A549 (cell line): ENCODE measurements around the gene LRRC4C. TPM values are rescaled to one million over a fixed set of nuclear protein-coding genes. Genes with fewer than 3 reads are reported as not detected.

Source experiments
- ATAC-seq, 2 experiments: fragments of 200-7000 bp in 1 of 2; fragments of >200 bp in 1 of 2; cut with Nextera tagmentation in 1 of 2; cut with Tn5 transposase in 1 of 2; 3 replicates each; pipeline versions ENCODE4 v1.8.0 to v1.9.1; 2018 to 2020; ENCODE audit warnings: mild to moderate bottlenecking in 1 of 2, moderate library complexity in 1 of 2
- CTCF ChIA-PET: fragments of 300-600 bp; sonication (Branson Sonifier 250); formaldehyde crosslinking; extraction: SDS; loops from one replicate; lab custom pipeline; 2021; ENCODE audit warnings: antibody characterized with exemption, inconsistent platforms; lab: Yijun Ruan, JAX
- POLR2A ChIA-PET: fragments of 350-600 bp; formaldehyde crosslinking; extraction: SDS; loops from one replicate; lab custom pipeline; 2021; ENCODE audit warnings: antibody characterized with exemption, inconsistent platforms; lab: Yijun Ruan, JAX
- DNase-seq, 2 experiments: peaks; one replicate each; pipeline versions ENCODE4 v3.0.0 to v3.0.0-alpha.2; 2011 to 2016; ENCODE audit warnings: low read depth in 1 of 2, low spot score in 1 of 2
- FAIRE-seq: peaks from 2 replicates; lab custom pipeline; 2011; peaks lifted over from hg19 to GRCh38; lab: Jason Lieb, UNC
- H3K27ac ChIP-seq, 2 experiments: fragments of >200 bp; sonication (Bioruptor Twin); formaldehyde crosslinking; 3 replicates each; pipeline ENCODE4 v1.5.1; 2016 to 2017
- H3K4me1 ChIP-seq: fragments of >200 bp; sonication (Bioruptor Twin); formaldehyde crosslinking; 3 replicates; pipeline ENCODE4 v1.6.1; 2016
- H3K4me2 ChIP-seq: fragments of >200 bp; sonication (Bioruptor Twin); formaldehyde crosslinking; 3 replicates; pipeline ENCODE4 v1.6.1; 2016
- H3K4me3 ChIP-seq: fragments of >200 bp; sonication (Bioruptor Twin); formaldehyde crosslinking; 3 replicates; pipeline ENCODE4 v1.5.1; 2016
- H3K9me3 ChIP-seq: fragments of >200 bp; sonication (Bioruptor Twin); formaldehyde crosslinking; 3 replicates; pipeline ENCODE4 v1.6.1; 2016
- BHLHE40 ChIP-seq: IDR thresholded peaks from 2 replicates; pipeline ENCODE4 v1.6.1; 2012; ENCODE audit warnings: low read depth, low read length, inconsistent platforms
- CBX2 ChIP-seq: fragments of 200-600 bp; sonication (generic); IDR thresholded peaks from 2 replicates; pipeline ENCODE4 v1.6.1; 2016; ENCODE audit warnings: low read depth, mild to moderate bottlenecking, borderline replicate concordance
- CBX8 ChIP-seq: fragments of 200-600 bp; sonication (generic); IDR thresholded peaks from 2 replicates; pipeline ENCODE4 v1.6.1; 2016
- CHD2 ChIP-seq: fragments of 150-350 bp; IDR thresholded peaks from 2 replicates; pipeline ENCODE4 v1.6.1; 2014; ENCODE audit warnings: low read length; ENCODE audit not compliant: partially characterized antibody
- CHD4 ChIP-seq: fragments of 200-600 bp; sonication (generic); IDR thresholded peaks from 2 replicates; pipeline ENCODE4 v1.6.1; 2016; ENCODE audit warnings: antibody characterized with exemption, mild to moderate bottlenecking, borderline replicate concordance
- EHF ChIP-seq: fragments of 250-450 bp; sonication (Bioruptor Pico); IDR thresholded peaks from 2 replicates; pipeline ENCODE4 v1.5.0; 2020; ENCODE audit warnings: mild to moderate bottlenecking
- FOSB ChIP-seq: fragments of 250-450 bp; sonication (Bioruptor Pico); IDR thresholded peaks from 2 replicates; pipeline ENCODE4 v1.5.0; 2020; ENCODE audit warnings: mild to moderate bottlenecking, moderate library complexity
- FOSL2 ChIP-seq, 2 experiments: fragments of 450-650 bp in 1 of 2; fragments of >200 bp in 1 of 2; sonication (Bioruptor Twin) in 1 of 2; formaldehyde crosslinking; IDR thresholded peaks; 2 replicates each; pipeline versions ENCODE4 v1.5.0 to v1.6.1; 2016 to 2020; ENCODE audit warnings: mild to moderate bottlenecking in 1 of 2, moderate library complexity in 1 of 2
- GATA3 ChIP-seq: IDR thresholded peaks from 2 replicates; pipeline ENCODE4 v1.6.1; 2012; ENCODE audit warnings: borderline replicate concordance
- HDAC2 ChIP-seq: fragments of 200-600 bp; sonication (generic); IDR thresholded peaks from 2 replicates; pipeline ENCODE4 v1.6.1; 2016
- HOXA7 ChIP-seq: fragments of 250-450 bp; sonication (Bioruptor Pico); IDR thresholded peaks from 2 replicates; pipeline ENCODE4 v1.5.0; 2020; ENCODE audit warnings: mild to moderate bottlenecking, moderate library complexity
- HOXB13 ChIP-seq: fragments of 250-450 bp; sonication (Bioruptor Pico); IDR thresholded peaks from 2 replicates; pipeline ENCODE4 v1.5.0; 2020; ENCODE audit warnings: low read depth, mild to moderate bottlenecking, moderate library complexity
- HOXB5 ChIP-seq: fragments of 250-450 bp; sonication (Bioruptor Pico); IDR thresholded peaks from 2 replicates; pipeline ENCODE4 v1.5.0; 2020; ENCODE audit warnings: mild to moderate bottlenecking, moderate library complexity
- JUN ChIP-seq, 2 experiments: fragments of >200 bp; sonication (Bioruptor Twin); formaldehyde crosslinking; IDR thresholded peaks; 2 replicates in 1 of 2; 3 replicates in 1 of 2; pipeline ENCODE4 v1.6.1; 2016 to 2017
- JUNB ChIP-seq: fragments of >200 bp; sonication (Bioruptor Twin); formaldehyde crosslinking; IDR thresholded peaks from 2 replicates; pipeline ENCODE4 v1.6.1; 2016
- KDM1A ChIP-seq: fragments of 200-600 bp; sonication (generic); IDR thresholded peaks from 2 replicates; pipeline ENCODE4 v1.6.1; 2016; ENCODE audit warnings: low read depth, mild to moderate bottlenecking
- MAFK ChIP-seq: fragments of 450-650 bp; IDR thresholded peaks from 2 replicates; pipeline ENCODE4 v1.6.1; 2014; ENCODE audit not compliant: partially characterized antibody
- MYC ChIP-seq: IDR thresholded peaks from 2 replicates; pipeline ENCODE4 v1.6.1; 2012; ENCODE audit warnings: mild to moderate bottlenecking, inconsistent platforms, low read length, improper control_type of control experiment, borderline replicate concordance
- NFE2L2 ChIP-seq: fragments of 150-350 bp; conservative IDR thresholded peaks from 2 replicates; pipeline ENCODE4 v1.6.1; 2014; ENCODE audit warnings: low read length
- NR3C1 ChIP-seq: fragments of >200 bp; sonication (Bioruptor Twin); formaldehyde crosslinking; IDR thresholded peaks from 3 replicates; pipeline ENCODE4 v1.6.1; 2017
- PHF8 ChIP-seq: fragments of 200-600 bp; sonication (generic); IDR thresholded peaks from 2 replicates; pipeline ENCODE4 v1.6.1; 2016; ENCODE audit warnings: low read depth, mild to moderate bottlenecking, antibody characterized with exemption, moderate library complexity, borderline replicate concordance
- POLR2A ChIP-seq: IDR thresholded peaks from 2 replicates; pipeline ENCODE4 v1.6.1; 2012; ENCODE audit warnings: mild to moderate bottlenecking, low read length
- RAD21 ChIP-seq, 2 experiments: fragments of >200 bp in 1 of 2; sonication (Bioruptor Twin) in 1 of 2; formaldehyde crosslinking in 1 of 2; IDR thresholded peaks in 1 of 2; conservative IDR thresholded peaks in 1 of 2; 2 replicates in 1 of 2; 3 replicates in 1 of 2; pipeline ENCODE4 v1.6.1; 2012 to 2018; ENCODE audit warnings: inconsistent platforms in 1 of 2
- RARB ChIP-seq: fragments of 250-450 bp; sonication (Bioruptor Pico); IDR thresholded peaks from 2 replicates; pipeline ENCODE4 v1.8.0; 2021; ENCODE audit warnings: mild to moderate bottlenecking, moderate library complexity
- RFX5 ChIP-seq: fragments of 450-650 bp; IDR thresholded peaks from 2 replicates; pipeline ENCODE4 v1.7.1; 2014; ENCODE audit warnings: antibody characterized with exemption, mild to moderate bottlenecking, moderate library complexity
- RNF2 ChIP-seq: fragments of 200-600 bp; sonication (generic); IDR thresholded peaks from 2 replicates; pipeline ENCODE4 v1.6.1; 2016; ENCODE audit warnings: low read depth, mild to moderate bottlenecking, antibody characterized with exemption, moderate library complexity, borderline replicate concordance
- SMC3 ChIP-seq: fragments of >200 bp; sonication (Bioruptor Twin); formaldehyde crosslinking; IDR thresholded peaks from 3 replicates; pipeline ENCODE4 v1.6.1; 2018; ENCODE audit warnings: inconsistent platforms
- SREBF2 ChIP-seq: fragments of 450-650 bp; IDR thresholded peaks from 2 replicates; pipeline ENCODE4 v1.6.1; 2014; ENCODE audit warnings: mild to moderate bottlenecking, moderate library complexity
- TP53 ChIP-seq: fragments of 250-450 bp; sonication (Bioruptor Pico); IDR thresholded peaks from 2 replicates; pipeline ENCODE4 v1.5.0; 2021; ENCODE audit warnings: mild to moderate bottlenecking, moderate library complexity
- ZC3H11A ChIP-seq: fragments of 450-650 bp; IDR thresholded peaks from 2 replicates; pipeline ENCODE4 v1.6.1; 2014; ENCODE audit warnings: antibody characterized with exemption, mild to moderate bottlenecking
- ZFP36 ChIP-seq: fragments of 450-650 bp; IDR thresholded peaks from 2 replicates; pipeline ENCODE4 v1.6.1; 2014; ENCODE audit warnings: borderline replicate concordance; ENCODE audit not compliant: partially characterized antibody
- ZNF302 ChIP-seq: fragments of 250-450 bp; sonication (Bioruptor Pico); IDR thresholded peaks from 2 replicates; pipeline ENCODE4 v1.9.0; 2021; ENCODE audit warnings: inconsistent platforms, mild to moderate bottlenecking, moderate library complexity
- ZSCAN20 ChIP-seq: fragments of 250-450 bp; sonication (Bioruptor Pico); IDR thresholded peaks from 2 replicates; pipeline ENCODE4 v1.8.0; 2022; ENCODE audit warnings: mild to moderate bottlenecking, moderate library complexity
- WGBS: methylation state at CpG from one replicate; pipeline ENCODE4 v1.1.6; 2017; ENCODE audit errors: missing lambda C conversion rate; 5-methylcytosine and 5-hydroxymethylcytosine counted together
- polyA plus RNA-seq, 4 experiments: library from polyadenylated mRNA; depleted of rRNA in 3 of 4; stranded (reverse); fragments of >200 nt; fragmentation: RNase III in 1 of 4; extraction: RNeasy Plus Mini Kit Qiagen cat#74134 plus additional on column Dnase treatment in 1 of 4; gene quantifications; 2 replicates in 3 of 4; 3 replicates in 1 of 4; pipeline ENCODE4 v1.2.3, GENCODE V29; 2011 to 2017
- TF ChIP-seq, protein P1 (sequence below): IDR thresholded peaks from 2 replicates; pipeline ENCODE4 v1.6.1; 2012
- TF ChIP-seq, protein P2 (sequence below): fragments of >200 bp; sonication (Bioruptor Twin); formaldehyde crosslinking; IDR thresholded peaks from 3 replicates; pipeline ENCODE4 v1.6.1; 2016
- TF ChIP-seq, protein P3 (sequence below): fragments of 250-450 bp; sonication (Bioruptor Pico); IDR thresholded peaks from 2 replicates; pipeline ENCODE4 v1.5.0; 2020; ENCODE audit warnings: low read depth, mild to moderate bottlenecking, moderate library complexity

LRRC4C gene
- polyA plus RNA-seq, 2 of the 4 experiments (the other 2 are of a cell fraction), result not detected

DNA sequence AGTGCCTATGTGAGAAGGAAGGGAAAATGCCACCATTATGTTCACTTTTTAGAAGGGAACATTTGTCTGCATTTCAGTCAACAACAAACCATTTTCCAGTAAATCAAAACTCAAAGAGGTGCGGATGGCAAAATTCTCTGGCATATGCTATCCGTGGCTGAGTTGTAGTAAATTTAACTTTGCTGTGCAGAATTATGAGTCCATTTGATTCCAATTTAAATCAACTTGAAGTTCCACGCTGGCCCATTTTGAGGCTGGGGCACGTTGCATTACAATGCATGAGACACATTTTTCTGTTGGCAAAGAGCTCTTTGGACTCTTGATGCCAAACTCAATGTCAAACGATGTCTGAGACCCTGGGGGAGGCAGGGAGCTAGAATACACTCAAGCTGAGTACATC lies 211.8 kb downstream of the LRRC4C start:
- FAIRE-seq (no peak), DNase-seq (no peak), ATAC-seq (no peak)
- Histone ChIP-seq H3K27ac (no peak overlapping the region), H3K4me2 (no peak overlapping the region), H3K4me3 (no peak overlapping the region), H3K9me3 (no peaks in the 10 kb centered on the region), H3K4me1 (no peaks in the 10 kb centered on the region)
- POLR2A ChIA-PET, result no interaction called here
- no peak for TF ChIP-seq RAD21 (conservative IDR thresholded peaks at IDR 0.05 in 1 of 2, IDR thresholded peaks at IDR 0.05 in 1 of 2)
- TF ChIP-seq ZNF302 (CRISPR knock-in tag), result no peak
- TF ChIP-seq FOSB (CRISPR knock-in tag), result no peak
- TF ChIP-seq TP53 (CRISPR knock-in tag), result no peak
- no peak for TF ChIP-seq ZSCAN20 (CRISPR knock-in tag)
- no peak for TF ChIP-seq HOXB5 (CRISPR knock-in tag)
- TF ChIP-seq, protein P1, sequence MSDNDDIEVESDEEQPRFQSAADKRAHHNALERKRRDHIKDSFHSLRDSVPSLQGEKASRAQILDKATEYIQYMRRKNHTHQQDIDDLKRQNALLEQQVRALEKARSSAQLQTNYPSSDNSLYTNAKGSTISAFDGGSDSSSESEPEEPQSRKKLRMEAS, result no peak
- TF ChIP-seq EHF (CRISPR knock-in tag), result no peak
- no peak for TF ChIP-seq CBX8
- TF ChIP-seq MYC, result no peak
- CTCF ChIA-PET, result no interaction called here
- WGBS, result 17% methylated on average over 5 of the region's 5 CpGs

DNA sequence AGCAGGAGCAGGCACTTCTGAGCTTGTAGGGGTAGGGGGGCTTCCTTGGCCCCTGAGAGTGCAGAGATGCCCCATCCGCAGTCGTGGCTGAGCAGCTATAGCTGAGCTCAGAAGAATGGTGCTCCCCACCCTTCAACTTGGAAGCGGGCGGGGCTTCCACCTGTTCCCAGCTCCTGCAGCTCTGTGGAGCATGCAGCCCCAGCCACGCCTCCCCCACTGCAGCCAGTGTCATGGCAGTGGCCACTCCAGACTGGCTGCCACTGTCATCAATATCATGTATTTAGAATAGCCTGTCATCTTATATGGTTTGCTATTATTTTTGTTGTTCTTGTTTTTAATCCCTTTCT lies 213.1 kb downstream of the LRRC4C start:
- POLR2A ChIA-PET, result no interaction called here
- no peak overlapping the region for H3K4me2 ChIP-seq
- ATAC-seq, result no peak
- no peak for TF ChIP-seq NR3C1
- TF ChIP-seq JUN (IDR thresholded peaks at IDR 0.05), result no peak
- TF ChIP-seq KDM1A, result no peak
- TF ChIP-seq SREBF2, result no peak
- no peak for TF ChIP-seq MAFK
- TF ChIP-seq, protein P2, sequence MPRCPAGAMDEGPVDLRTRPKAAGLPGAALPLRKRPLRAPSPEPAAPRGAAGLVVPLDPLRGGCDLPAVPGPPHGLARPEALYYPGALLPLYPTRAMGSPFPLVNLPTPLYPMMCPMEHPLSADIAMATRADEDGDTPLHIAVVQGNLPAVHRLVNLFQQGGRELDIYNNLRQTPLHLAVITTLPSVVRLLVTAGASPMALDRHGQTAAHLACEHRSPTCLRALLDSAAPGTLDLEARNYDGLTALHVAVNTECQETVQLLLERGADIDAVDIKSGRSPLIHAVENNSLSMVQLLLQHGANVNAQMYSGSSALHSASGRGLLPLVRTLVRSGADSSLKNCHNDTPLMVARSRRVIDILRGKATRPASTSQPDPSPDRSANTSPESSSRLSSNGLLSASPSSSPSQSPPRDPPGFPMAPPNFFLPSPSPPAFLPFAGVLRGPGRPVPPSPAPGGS, result no peak
- no peak for TF ChIP-seq NFE2L2
- TF ChIP-seq FOSL2 (IDR thresholded peaks at IDR 0.05), result no peak
- TF ChIP-seq FOSL2 (CRISPR knock-in tag; IDR thresholded peaks at IDR 0.05), result no peak
- no peak for TF ChIP-seq PHF8
- TF ChIP-seq SMC3, result no peak
- no peak for TF ChIP-seq JUNB
- no peak for TF ChIP-seq HOXB13
- TF ChIP-seq, all 56 proteins: peak for 0
- DNase-seq, result no peak
- no peak for FAIRE-seq
- no peak overlapping the region for H3K27ac ChIP-seq
- no peaks in the 10 kb centered on the region for H3K9me3 ChIP-seq
- no peak overlapping the region for H3K4me3 ChIP-seq
- CTCF ChIA-PET, result no interaction called here
- WGBS, result 27% methylated on average over 3 of the region's 5 CpGs
- no peaks in the 10 kb centered on the region for H3K4me1 ChIP-seq

DNA sequence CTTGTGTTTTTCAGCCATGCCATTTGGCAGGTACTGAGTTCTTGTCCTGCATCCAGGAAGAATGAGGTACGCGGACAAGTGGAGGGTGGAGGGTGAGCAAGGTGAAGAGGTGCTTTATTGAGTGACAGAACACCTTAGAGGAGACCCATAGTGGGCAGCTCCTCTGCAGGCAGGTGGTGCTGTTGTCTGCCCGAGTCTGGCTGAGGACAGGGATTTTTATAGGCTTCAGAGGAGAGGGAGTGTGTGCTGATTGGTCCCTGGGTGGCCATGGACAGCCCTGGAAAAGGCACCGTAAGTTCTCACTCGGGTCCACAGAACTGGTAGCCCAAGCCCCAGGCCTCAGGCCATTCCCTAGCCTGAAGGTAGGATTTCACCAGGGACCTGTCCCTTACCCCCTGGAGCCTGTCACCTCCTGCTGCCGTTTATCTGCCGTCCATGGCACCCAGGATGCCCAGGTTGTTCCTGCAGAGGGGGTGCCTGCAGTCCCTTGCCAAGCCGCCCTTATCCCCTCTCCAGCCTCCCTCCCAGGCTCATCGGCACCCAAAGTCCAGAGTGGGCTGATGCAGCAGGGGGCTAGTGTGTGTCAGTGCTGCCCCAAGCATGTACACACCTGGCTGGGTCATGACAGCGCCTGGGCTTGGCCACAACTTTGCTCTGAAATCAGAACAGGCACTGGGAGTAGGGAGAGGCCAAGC lies 213.6 kb downstream of the LRRC4C start:
- ATAC-seq (no peak), DNase-seq (no peak), FAIRE-seq (no peak)
- Histone ChIP-seq H3K4me1 (no peaks in the 10 kb centered on the region), H3K27ac (no peak overlapping the region), H3K4me3 (no peak overlapping the region), H3K4me2 (no peak overlapping the region), H3K9me3 (no peaks in the 10 kb centered on the region)
- CTCF ChIA-PET, result no interaction called here
- POLR2A ChIA-PET, result no interaction called here
- WGBS, result 36% methylated on average over 3 of the region's 10 CpGs
- TF ChIP-seq ZFP36 (no peak), HOXA7 (CRISPR knock-in tag) (no peak), CBX2 (no peak), HDAC2 (no peak), RARB (CRISPR knock-in tag) (no peak), RNF2 (no peak), MYC (no peak), CHD2 (no peak), ZC3H11A (no peak), BHLHE40 (no peak), POLR2A (no peak), MAFK (no peak), NFE2L2 (no peak), GATA3 (no peak), RFX5 (no peak), CHD4 (no peak)
- TF ChIP-seq, protein P2, result no peak
- TF ChIP-seq, protein P3, sequence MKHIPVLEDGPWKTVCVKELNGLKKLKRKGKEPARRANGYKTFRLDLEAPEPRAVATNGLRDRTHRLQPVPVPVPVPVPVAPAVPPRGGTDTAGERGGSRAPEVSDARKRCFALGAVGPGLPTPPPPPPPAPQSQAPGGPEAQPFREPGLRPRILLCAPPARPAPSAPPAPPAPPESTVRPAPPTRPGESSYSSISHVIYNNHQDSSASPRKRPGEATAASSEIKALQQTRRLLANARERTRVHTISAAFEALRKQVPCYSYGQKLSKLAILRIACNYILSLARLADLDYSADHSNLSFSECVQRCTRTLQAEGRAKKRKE (CRISPR knock-in tag), result no peak
